Stomach (tissue), 4 donors: ENCODE results near the gene MTMR2.

Experiments
- EP300 ChIP-seq: sonication (generic); formaldehyde crosslinking; IDR thresholded peaks from one replicate; pipeline ENCODE4 v1.6.1; 2017; ENCODE audit warnings: antibody characterized with exemption
- POLR2A ChIP-seq, 4 donors: fragments of 450-650 bp; IDR thresholded peaks; one replicate each; pipeline ENCODE4 v1.6.1; 2016; ENCODE audit warnings: antibody characterized with exemption in 4 of 4, control low read depth in 2 of 4, mild to moderate bottlenecking in 1 of 4, moderate library complexity in 1 of 4
- POLR2AphosphoS5 ChIP-seq, 3 donors: sonication (generic); formaldehyde crosslinking; IDR thresholded peaks; one replicate each; pipeline ENCODE4 v1.6.1; 2016; ENCODE audit warnings: antibody characterized with exemption in 3 of 3
- TF ChIP-seq, protein P1 (sequence below), 7 experiments: fragments of 450-650 bp in 4 of 7; fragments of 200-600 bp in 3 of 7; sonication (generic) in 3 of 7; IDR thresholded peaks; one replicate each; pipeline ENCODE4 v1.5.1; 2016 to 2019; ENCODE audit warnings: antibody characterized with exemption in 7 of 7, control low read depth in 2 of 7, mild to moderate bottlenecking in 1 of 7

DNA sequence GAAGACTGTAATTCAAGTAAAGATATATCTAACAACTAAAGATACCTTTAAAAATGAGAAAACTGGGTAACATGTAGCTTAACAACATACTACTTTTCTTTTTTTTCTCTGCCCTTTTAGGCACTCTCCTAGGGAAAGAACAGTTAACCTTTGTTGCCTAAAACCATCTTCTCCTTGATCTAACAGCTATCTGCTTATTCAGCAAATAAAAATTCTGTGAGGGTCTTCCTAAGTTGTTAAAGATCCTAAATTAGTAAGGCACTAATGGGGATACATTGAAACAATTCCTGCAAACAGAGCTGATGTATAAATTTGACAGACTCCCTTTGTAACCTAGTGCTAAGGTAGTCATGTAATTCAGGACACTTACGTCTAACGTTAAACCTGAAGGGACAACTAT, 39.1 kb downstream of the MTMR2 start:
- TF ChIP-seq POLR2AphosphoS5 (IDR thresholded peaks at IDR 0.05) (no peak), POLR2A (IDR thresholded peaks at IDR 0.05) (no peak), EP300 (no peak)
- TF ChIP-seq, protein P1, sequence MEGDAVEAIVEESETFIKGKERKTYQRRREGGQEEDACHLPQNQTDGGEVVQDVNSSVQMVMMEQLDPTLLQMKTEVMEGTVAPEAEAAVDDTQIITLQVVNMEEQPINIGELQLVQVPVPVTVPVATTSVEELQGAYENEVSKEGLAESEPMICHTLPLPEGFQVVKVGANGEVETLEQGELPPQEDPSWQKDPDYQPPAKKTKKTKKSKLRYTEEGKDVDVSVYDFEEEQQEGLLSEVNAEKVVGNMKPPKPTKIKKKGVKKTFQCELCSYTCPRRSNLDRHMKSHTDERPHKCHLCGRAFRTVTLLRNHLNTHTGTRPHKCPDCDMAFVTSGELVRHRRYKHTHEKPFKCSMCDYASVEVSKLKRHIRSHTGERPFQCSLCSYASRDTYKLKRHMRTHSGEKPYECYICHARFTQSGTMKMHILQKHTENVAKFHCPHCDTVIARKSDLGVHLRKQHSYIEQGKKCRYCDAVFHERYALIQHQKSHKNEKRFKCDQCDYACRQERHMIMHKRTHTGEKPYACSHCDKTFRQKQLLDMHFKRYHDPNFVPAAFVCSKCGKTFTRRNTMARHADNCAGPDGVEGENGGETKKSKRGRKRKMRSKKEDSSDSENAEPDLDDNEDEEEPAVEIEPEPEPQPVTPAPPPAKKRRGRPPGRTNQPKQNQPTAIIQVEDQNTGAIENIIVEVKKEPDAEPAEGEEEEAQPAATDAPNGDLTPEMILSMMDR (IDR thresholded peaks at IDR 0.05): no peak
